Kasumi-1 (cell line): ENCODE data around the gene TRIM13.
"Not testable (repeated sequence)": the region's sequence is repeated elsewhere in the genome, so short reads cannot be mapped to it uniquely, and the experiment has no call there.

Experiments
- DNase-seq, 2 experiments: peaks; one replicate each; lab custom pipeline; 2025; lab: John Stamatoyannopoulos, UW

TRIM13 gene

GRCh38 chr13:49996951-49997895, at the start of gene TRIM13:
Gene TRIM13, plus strand, starts transcription at chr13:49997042. Its CDS starts 14,899 bp downstream, at chr13:50011941.
- peak; percentile 84 to 85 for DNase-seq

GRCh38 chr13:49948777-49949270, 48.0 kb upstream of the TRIM13 start:
- DNase-seq, result not testable (repeated sequence)

GRCh38 chr13:49951754-49952535, 44.9 kb upstream of the TRIM13 start:
- DNase-seq, result no peak

- DNase-seq, result no peak
Observed at GRCh38 chr13:49953560-49953959, 43.3 kb upstream of the TRIM13 start.

- no peak for DNase-seq
Observed at GRCh38 chr13:49954674-49955455, 42.0 kb upstream of the TRIM13 start.

- DNase-seq, result peak in 1 of 2 experiments; percentile 38
Observed at GRCh38 chr13:49956131-49956530, 40.7 kb upstream of the TRIM13 start.

- no peak for DNase-seq
Observed at GRCh38 chr13:49958321-49958720, 38.5 kb upstream of the TRIM13 start.

- DNase-seq, result no peak
Observed at GRCh38 chr13:49967456-49967855, 29.4 kb upstream of the TRIM13 start.

- no peak for DNase-seq
Observed at GRCh38 chr13:49972709-49973108, 24.1 kb upstream of the TRIM13 start.

GRCh38 chr13:49975826-49976225, 21.0 kb upstream of the TRIM13 start:
- DNase-seq, result no peak

GRCh38 chr13:49976314-49977258, 20.3 kb upstream of the TRIM13 start:
- peak; percentile 78 to 92 for DNase-seq

GRCh38 chr13:49977992-49978391, 18.9 kb upstream of the TRIM13 start:
- DNase-seq, result peak; percentile 20 to 22

- DNase-seq, result peak; percentile 56 to 59
Observed at GRCh38 chr13:49980266-49980665, 16.6 kb upstream of the TRIM13 start.

GRCh38 chr13:49985129-49985528, 11.7 kb upstream of the TRIM13 start:
- DNase-seq, result no peak

- no peak for DNase-seq
Observed at GRCh38 chr13:49986471-49986870, 10.4 kb upstream of the TRIM13 start.

GRCh38 chr13:49990612-49991011, 6.2 kb upstream of the TRIM13 start:
- not testable (repeated sequence) for DNase-seq

GRCh38 chr13:49993111-49993510, 3.7 kb upstream of the TRIM13 start:
- DNase-seq, result no peak

GRCh38 chr13:49993666-49994065, 3.2 kb upstream of the TRIM13 start:
- DNase-seq, result no peak

- DNase-seq, result peak; percentile 55 to 67
Observed at GRCh38 chr13:49995625-49996101, 1.2 kb upstream of the TRIM13 start.

- peak; percentile 76 to 78 for DNase-seq
Observed at GRCh38 chr13:49996161-49996915, 504 bp upstream of the TRIM13 start.
